Measurements from ENCODE around the gene PPP1R12A.

DNA sequence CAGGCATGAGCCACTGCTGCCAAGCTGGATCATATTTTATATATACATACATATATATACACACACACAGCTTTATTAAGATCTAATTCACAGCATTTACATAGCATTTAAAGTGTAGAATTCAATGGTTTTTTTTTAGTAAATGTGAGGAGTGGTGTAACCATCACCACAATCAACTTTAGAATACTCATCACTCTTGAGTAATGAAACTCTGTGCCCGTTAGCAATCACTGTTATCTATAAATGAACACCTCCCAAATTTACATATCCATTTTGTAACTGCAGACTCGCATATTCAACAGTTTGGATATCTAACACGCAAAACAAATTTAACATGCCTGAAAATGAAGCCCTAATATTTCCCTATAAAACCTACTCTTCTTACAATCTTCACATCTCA is 90.9 kb downstream of the PPP1R12A start:
- TF ChIP-seq, protein P1, sequence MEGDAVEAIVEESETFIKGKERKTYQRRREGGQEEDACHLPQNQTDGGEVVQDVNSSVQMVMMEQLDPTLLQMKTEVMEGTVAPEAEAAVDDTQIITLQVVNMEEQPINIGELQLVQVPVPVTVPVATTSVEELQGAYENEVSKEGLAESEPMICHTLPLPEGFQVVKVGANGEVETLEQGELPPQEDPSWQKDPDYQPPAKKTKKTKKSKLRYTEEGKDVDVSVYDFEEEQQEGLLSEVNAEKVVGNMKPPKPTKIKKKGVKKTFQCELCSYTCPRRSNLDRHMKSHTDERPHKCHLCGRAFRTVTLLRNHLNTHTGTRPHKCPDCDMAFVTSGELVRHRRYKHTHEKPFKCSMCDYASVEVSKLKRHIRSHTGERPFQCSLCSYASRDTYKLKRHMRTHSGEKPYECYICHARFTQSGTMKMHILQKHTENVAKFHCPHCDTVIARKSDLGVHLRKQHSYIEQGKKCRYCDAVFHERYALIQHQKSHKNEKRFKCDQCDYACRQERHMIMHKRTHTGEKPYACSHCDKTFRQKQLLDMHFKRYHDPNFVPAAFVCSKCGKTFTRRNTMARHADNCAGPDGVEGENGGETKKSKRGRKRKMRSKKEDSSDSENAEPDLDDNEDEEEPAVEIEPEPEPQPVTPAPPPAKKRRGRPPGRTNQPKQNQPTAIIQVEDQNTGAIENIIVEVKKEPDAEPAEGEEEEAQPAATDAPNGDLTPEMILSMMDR (IDR thresholded peaks at IDR 0.05) = no peak
- TF ChIP-seq POLR2AphosphoS5 (IDR thresholded peaks at IDR 0.05) (no peak), POLR2A (IDR thresholded peaks at IDR 0.05) (no peak), EP300 (IDR thresholded peaks at IDR 0.05) (no peak)
